GM21717 (cell line): ENCODE measurements around the gene MYH10.

ENCODE experiments used
- ATAC-seq: cut with Tn5 transposase; IDR thresholded peaks from one replicate; pipeline ENCODE4 v1.9.1; 2021; ENCODE audit warnings: mild to moderate bottlenecking, moderate library complexity; ENCODE audit not compliant: unreplicated experiment

Gene MYH10

DNA sequence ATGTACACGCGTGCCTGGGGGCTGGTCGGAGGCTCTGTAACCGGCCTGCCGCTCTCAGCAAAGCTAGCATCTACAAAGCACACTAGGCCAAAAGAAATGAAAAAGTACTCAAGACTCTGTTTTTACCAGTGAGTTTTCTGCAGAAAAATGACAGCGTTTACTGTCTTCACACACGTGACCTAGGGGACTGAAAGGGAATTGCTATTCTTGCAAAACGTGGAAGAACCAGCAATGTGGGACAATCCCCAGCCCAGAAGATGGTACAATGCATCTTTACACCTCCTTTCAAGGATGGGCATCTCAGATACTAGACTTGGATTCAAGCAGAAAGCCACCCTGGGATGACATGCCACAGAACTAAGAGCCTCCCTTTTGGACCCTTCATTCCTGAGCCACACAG lies 153.4 kb downstream of the MYH10 start:
- ATAC-seq: no peak

DNA sequence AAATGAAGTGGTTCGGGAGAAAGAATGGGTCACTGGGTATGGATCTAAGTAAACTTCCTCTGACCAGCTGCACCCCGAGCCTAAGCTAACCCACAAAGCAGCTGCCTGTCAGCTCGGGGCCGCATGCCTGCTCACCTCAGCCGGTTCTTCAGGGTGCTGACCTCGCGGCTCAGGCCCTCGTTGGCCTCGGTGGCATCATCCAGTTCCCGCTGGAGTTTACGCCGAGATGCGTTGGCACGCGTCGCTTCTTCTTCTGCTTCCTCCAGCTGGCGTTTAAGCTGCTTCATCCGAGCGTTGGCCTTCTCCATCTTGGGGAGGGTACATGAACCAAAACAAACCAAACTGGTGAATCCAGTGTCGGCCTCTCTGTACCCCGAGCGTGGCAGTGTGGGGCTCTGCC lies 153.8 kb downstream of the MYH10 start:
- no peak for ATAC-seq

DNA sequence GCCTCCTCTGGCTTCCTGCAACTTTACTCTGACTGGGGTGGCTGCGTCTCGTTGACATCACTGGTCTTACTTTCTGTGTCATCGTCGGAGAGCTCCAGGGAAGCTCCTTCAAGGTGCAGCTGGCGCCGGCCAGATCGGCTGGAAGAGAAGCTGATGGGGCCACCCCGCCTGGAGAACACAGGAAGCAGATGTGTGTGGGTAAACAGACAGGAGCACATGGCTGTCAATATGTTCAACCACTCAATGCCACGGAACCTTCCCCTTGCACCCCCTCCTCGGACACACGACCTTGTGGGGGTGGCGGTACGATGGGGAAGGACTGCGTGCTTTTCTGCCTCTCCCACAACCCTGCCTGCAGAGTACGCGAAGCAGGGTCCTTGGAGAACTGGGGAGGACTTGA lies 154.7 kb downstream of the MYH10 start:
- ATAC-seq: no peak

DNA sequence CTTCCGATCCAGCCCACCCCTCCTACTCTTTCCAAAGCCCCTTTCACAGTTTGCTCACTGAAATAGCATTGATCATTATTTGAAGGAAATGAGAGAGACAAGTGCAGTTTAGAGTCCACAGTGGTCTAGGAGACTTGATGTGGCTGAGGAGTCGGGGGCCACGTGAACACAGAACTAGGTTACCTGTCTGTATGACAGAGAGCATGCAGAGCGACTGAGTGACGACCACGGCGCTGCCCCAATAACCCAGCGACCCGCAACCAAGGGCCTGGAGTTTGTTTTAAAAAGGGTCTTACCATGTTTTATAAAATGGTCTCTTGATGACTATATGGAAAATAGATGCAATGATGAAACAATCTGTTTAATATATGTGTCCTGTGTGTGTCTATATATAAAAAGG lies 155.3 kb downstream of the MYH10 start:
- ATAC-seq: no peak

DNA sequence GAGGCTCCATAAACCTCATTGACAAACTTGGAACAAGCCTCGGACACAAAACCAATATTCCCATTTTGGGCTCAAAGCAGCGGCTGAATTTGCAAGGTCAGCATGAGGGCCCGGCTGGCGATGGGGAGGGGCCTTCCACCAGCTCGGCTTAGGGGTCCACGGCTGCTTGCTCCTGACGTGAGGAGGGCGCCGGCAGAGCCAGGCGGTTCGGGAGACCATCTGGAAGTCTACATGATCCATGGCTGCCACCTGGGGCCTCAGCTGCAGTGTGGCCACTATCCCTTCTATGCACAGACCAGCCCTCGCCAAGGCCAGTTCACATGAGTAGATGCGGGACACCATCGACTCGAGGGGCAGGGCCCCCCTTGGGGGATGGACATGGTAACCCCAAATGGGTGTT lies 155.7 kb downstream of the MYH10 start:
- no peak for ATAC-seq

DNA sequence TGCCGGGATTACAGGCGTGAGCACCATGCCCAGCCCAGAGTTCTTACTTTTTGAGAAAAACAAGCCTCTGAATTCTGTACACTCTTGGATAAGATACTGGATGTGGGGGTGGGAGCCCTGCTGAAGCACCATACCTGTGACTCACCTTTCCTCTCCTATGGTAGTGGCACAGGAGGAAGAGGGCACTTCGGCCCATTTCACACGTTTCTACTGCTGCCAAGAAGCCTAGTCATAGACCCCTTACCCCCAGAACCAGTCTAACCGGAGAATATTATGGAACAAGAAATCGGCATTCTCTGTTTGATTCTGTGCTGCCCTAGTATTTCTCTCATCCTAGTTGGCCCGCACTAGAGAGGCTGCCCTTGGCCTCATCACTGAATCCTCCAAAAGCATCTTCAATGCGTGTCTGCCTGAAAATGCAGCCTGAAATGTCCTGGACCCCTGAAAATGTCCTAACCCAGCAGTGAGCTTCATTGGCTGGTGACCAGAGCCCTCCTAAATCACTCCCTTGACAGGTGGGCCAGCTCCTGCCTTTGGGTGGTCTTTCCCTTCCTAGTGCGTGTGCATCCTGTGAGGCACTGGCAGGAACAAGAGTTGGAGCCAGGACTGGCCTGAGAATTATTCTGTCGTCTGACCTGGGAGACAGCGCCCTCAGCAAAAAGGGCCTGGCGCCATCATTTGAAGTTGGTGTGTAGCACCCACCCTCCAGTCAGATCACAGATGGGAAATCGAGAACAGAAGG lies 156.9 kb downstream of the MYH10 start:
- ATAC-seq: no peak

DNA sequence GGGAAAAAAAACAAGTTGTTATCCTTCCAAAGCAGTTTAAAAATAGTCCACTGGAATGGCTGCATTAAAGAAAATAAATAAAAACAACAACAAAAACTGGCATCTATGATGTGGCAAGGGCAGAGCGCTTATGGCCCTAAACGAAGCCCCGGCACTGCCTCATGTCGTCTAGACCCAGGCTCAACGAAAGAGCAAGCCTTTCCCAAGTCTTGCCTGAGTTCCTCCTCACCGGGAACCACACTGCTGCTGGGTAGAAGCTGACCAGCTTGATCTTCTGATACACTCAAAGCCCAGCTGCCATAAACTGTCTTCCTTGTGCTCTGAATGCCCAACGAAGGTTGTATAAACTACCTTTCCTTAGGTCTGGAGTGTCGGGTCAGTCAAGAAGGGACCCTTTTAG lies 157.9 kb downstream of the MYH10 start:
- ATAC-seq: no peak

DNA sequence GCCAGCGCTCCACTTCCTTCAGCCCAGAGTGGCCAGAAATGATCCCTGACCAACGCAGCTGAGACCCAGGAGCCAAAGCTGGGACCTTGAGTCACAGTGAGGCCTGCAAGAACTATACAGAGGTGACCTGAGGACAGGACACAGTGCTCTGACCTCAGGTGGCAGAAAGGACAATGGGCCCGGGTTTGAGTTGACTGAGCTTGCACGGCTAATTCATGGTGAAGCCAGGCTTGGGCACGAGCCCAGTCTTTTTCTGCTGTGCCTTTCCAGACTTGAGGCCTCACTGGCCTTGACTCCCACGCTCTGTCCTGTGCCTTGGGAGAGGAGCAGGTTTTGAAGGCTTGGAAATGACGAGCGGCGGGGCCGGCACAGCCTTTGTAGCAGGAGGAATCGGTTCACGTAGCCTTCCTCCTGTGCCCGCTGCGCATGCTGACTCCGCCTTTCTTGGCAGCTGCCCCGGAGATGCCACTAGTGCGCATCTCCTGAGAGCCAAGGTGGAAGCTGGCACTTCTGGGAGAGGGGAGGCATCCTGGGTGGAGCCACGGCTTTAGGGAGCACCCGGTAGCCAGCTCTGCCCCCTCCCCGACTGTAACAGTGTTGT lies 160.0 kb downstream of the MYH10 start:
- no peak for ATAC-seq

DNA sequence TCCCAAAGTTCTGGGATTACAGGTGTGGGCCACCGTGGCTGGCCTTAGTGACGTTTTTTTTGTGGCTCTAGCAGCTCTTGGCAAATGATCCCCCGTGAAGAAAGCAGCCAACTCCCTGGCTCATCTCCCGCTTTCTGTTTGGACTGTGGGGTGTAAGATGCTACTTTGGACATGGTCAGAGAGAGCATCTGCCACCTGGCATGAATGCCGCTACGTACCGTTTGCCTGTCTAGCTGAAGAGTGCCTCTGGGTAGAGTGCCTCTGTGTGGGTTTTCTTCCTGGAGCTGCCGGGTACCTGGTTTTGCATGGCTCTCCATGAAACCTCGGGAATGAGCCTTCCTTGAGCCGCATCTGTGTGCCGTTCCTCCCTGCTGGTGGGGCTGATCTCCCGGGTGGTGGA lies 160.6 kb downstream of the MYH10 start:
- ATAC-seq: no peak

DNA sequence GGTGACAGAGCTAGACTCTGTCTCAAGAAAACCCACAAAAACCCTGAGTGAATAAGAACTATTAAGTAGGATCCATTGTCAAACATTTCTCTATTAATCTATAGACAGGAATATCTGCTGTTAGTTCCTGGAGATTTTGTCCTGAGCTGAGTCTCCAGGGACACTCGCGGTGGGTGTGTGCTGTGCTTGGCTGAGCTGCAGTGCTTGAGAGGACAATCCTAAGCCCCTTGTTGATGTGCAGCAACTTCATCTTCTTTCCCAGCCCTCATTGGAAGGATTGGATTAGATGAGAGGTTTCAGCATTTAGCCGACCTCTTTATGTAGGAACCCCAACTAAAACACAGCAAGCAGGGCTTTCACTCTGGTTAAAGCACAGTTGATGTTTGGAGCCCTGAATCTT lies 161.5 kb downstream of the MYH10 start:
- no peak for ATAC-seq

DNA sequence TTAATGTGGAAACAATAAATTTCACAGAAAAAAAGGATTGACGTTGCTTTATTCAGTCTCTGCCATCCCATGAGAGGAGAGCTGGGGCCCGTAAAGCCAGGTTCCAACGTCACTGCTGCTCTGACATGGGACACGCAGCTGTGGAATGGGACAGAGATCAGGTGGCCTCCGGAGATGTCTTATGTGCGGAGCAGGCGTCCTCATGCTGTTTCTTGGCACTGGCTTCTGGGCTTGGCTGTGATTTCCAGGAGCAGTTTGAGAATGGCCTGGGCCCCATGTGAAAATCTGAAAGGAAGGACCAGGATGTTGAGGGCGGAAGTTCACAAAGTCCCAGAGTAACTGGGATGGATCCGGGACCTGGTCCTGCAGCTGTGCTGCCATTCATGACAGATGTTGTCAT lies 162.4 kb downstream of the MYH10 start:
- ATAC-seq: no peak

DNA sequence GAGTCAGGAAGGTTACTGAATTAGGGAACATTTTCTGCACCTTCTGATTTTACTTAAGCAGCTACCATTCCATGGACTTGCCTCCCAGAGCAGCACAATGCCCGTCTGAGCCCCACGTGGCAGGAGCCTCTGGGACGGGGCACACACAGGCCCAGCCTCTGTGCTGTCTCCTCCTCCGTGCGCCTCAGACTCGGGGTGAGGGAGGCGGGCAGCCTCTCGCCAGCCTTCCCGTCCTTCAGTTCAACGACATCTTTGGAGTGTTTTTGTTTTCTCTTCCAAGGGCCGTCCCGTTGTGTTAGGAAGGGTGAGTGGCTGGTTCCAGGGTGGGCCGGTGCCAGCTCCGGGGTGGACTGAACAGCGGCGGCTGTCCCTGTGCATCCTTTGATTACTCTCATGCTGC lies 163.0 kb downstream of the MYH10 start:
- no peak for ATAC-seq

DNA sequence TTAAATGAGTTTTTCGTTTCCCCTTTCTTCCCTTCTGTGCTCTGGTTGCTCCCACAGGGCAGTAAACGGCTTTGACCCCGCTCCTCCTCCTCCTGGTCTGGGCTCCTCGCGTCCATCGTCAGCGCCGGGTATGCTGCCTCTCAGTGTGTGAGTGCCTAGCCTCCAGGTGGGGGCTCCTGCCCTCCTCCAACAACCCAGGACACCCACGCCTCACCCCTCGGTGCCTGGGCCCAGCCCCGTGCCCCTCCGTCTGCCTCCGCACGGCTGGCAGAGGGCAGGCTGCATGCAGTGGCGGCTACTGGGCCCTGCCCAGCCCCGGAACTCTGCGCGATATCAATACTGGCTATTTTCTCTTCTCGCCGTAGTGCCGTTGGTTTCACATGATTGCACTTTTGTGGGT lies 163.7 kb downstream of the MYH10 start:
- no peak for ATAC-seq

DNA sequence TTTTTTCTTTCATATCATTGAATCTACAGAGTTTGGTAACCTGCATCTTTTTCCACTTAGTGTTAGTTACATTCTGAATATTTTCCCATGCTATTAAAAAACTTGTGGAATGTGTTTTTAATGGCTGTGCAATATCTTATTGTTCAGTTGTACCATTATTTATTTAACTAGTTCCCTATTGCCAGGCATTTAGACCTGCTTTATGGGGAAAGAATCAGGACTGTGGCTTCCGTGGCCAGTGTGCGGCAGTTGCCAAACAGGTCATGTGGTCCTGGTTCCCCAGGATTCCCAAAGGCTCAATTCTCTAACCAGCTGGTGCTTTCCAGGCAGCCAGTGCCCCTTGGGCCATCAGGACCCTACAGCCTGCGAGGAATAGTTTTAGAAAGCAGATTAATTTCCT lies 164.1 kb downstream of the MYH10 start:
- no peak for ATAC-seq

DNA sequence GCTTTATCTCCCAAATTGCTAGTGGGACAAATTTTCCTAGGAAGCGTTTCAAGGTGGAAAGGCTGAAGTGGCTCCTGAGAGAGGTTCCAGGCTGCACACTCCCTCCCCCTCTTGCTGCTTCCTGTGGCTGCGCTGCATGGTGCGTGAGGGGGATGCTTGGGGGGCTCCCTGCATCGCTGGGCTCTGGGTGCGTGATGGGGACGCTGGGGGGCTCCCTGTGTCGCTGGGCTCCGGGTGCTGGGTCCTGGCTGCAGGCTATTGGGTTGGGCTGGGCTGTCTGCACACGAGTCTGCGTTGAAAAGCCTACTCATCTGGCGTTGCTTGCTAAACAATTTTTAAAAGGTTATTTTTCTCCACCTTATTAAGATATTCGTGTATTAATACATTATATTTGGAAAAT lies 164.8 kb downstream of the MYH10 start:
- ATAC-seq: no peak

DNA sequence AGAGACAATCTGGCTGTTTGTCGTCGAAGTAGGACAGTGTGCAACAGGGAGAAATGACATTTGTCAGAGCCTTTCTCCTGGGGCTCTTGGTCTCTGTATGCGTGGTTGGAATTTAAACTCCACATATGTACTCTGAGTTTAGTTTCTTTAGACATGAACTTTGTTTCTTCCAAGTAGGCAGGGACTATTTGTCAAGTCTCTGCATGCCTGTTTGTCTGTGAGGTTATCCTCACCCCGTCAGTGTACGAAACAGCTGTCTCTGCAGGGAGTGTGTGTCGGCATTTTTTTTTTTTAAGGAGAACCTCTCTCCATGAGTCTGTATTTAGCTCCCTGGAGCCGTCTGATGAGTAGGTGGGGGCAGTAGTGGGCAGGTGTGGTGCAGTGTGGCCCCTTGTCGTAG lies 165.2 kb downstream of the MYH10 start:
- ATAC-seq: no peak

DNA sequence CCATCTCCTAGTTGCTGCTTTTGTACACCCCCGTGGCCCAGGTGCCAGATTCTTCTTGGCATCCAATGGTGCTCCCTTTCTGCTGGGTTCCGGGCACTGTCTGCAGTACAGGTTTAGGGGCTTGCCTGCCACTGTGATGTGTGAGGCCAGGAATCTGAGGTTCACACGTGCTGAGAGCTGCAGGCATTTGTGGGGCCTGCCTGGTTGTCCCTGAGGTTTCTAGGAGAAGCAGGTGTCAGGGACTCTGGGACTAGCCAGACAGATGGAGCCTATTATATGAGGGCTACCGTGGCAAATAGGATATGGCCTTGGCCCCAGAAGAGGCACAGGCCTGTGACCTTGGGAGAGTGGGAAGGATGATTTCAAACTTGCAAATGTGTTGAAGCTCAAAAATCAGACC lies 165.6 kb downstream of the MYH10 start:
- ATAC-seq: no peak

DNA sequence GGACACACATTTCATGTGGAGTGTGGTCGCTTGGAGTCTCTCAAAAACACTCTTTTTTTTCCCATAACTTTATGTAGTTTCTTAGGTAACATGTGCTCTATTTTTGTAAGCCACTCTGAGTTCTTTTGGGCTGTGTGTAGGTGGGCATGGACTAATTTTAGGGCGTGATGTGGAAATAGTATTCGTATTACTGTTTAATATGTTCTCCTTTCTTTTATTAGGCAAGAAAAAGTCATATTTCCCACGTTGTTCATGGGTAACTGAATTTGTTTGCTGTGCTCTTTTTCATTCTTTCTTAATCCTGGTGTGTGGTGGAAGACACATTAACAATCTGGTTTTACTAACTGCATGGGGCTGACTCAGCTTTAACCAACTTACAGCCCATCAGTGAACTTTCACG lies 167.4 kb downstream of the MYH10 start:
- no peak for ATAC-seq

DNA sequence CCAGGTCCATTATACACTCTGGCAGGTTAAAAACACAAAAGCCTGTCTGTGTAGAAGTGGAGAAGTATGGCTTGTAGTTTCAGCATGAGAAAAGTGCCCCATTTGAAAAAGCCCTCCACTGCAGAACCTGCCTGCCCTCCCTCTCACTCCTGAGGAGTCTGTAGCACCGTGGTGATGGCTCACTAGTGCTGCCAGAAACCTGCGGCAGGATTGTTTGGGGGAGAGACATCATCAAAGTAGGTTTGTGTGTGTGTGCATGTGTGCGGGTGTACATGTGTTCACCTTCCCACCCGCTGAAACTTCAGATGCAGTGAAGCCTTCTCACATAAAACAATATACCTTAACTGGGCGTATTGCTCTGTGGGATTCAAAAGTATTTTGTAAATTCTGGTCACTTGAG lies 168.0 kb downstream of the MYH10 start:
- ATAC-seq: no peak

DNA sequence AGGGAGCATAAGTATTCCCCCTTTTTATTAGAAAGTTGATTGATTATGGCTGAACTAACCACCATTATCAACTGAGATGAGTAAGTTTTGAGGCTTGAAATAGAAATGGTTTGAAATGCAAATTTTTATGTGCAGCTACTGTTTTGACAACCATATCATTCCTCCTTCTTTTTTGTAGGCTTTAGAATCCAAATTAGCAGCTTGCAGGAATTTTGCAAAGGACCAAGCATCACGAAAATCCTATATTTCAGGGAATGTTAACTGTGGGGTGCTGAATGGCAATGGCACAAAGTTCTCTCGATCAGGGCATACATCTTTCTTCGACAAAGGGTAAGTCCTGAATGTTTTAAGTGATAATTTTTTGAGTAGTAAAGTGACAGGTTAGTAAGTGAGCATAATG lies 170.7 kb downstream of the MYH10 start:
- ATAC-seq: no peak

DNA sequence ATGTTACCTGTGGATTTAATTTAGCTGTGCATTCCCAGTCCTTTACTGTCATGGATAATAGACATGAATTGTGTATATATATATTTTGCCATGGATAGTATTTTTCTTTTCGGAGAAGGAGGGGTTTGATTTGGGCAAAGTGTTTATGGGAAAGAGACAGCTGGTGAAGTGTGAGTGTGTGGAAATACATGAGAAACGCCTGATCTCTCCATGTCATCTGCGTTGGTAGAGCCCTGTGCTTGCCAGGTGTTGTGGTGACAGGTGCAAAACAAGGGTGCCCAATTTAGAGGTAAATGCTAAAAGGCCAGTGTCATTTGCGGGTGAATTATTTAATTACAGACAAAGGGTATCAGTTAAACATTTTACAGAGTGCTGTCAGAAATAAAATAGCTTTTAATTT lies 171.4 kb downstream of the MYH10 start:
- ATAC-seq: no peak

DNA sequence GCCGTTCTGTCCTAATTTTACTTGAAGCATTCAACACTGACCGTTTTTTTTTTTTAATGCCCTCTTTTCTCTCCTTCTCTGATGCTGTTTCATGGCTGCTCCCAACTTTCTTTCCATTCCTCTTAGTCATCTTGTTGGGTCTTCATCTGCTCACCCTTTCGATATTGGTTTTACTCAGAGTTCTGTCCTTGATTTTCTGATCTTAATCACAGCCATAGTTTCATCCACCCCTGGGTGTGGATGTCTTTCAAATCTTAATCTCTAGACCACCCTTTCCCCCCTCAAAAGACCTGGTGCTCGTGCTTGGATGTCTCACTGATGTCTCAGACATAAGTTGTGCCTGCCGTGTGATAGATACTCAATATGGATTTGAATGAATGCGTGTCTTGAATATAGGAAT lies 172.4 kb downstream of the MYH10 start:
- no peak for ATAC-seq

DNA sequence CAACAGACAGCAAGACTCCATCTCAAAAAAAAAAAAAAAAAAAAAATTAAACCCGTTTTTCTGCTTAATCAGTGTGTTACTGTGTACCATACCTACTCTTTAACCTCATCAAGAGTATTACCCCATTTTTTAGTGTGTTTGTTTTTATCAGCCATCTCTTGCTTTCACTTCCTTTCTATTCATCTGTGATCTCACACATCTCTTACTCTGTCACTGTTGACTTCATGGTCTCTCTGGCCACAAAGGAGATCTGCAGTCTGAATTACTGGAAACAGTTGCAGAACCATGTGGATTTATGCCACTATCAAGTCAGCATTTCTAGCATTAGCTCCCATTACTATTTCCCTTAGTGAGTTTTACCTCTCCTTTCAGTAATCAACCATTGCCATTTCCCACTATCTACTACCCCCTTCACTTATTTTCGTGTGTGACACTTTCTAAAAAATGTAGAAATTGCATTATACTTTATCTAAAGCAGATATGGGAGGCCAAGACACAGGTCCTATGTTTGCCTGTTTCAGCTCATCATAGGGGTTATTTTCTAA lies 174.8 kb downstream of the MYH10 start:
- no peak for ATAC-seq
